Myocyte (in vitro differentiated cells): ENCODE measurements around the gene RPP30. TPM values are rescaled to one million over a fixed set of nuclear protein-coding genes. Genes with fewer than 3 reads are reported as not detected.
"Not testable (repeated sequence)": the region's sequence is repeated elsewhere in the genome, so short reads cannot be mapped to it uniquely, and the experiment has no call there.

Experiments used
- DNase-seq: peaks from one replicate; pipeline ENCODE4 v3.0.0-alpha.2; 2012; ENCODE audit warnings: low read depth
- total RNA-seq: library from RNA; depleted of rRNA; stranded (reverse); fragments of >200 nt; gene quantifications from 2 replicates; pipeline ENCODE4 v1.2.3, GENCODE V29; 2014

RPP30 gene
- total RNA-seq, 1 donor from 2014 or later = 44.1 TPM

- DNase-seq = no peak
These were observed 66.0 kb downstream of the RPP30 start for GRCh38 chr10:90937645-90938258.

GRCh38 chr10:90939116-90939515 is 67.3 kb downstream of the RPP30 start:
- DNase-seq = no peak

GRCh38 chr10:90939648-90940047 is 67.9 kb downstream of the RPP30 start:
- no peak for DNase-seq

- DNase-seq = not testable (repeated sequence)
These were observed 71.2 kb downstream of the RPP30 start for GRCh38 chr10:90942980-90943379.

GRCh38 chr10:90944749-90945148 is 73.0 kb downstream of the RPP30 start:
- no peak for DNase-seq

GRCh38 chr10:90945491-90946070 is 73.8 kb downstream of the RPP30 start:
- no peak for DNase-seq

- peak; percentile 28 for DNase-seq
These were observed 75.5 kb downstream of the RPP30 start for GRCh38 chr10:90947030-90947960.

Other genes with a start within 250 kb of the RPP30 start
- 4.2 and 18.2 TPM in 2 replicates for gene HTR7, start 13.9 kb upstream of the RPP30 start, total RNA-seq
- gene ANKRD1, start 49.1 kb downstream of the RPP30 start, total RNA-seq = 970 and 2,203 TPM in 2 replicates